GM18909 (cell line): ENCODE measurements around the gene ATP2C2.

Source experiments
- ATAC-seq: cut with Tn5 transposase; IDR thresholded peaks from one replicate; pipeline ENCODE4 v1.9.1; 2021; ENCODE audit warnings: mild to moderate bottlenecking; ENCODE audit not compliant: unreplicated experiment, poor library complexity

ATP2C2 gene

DNA sequence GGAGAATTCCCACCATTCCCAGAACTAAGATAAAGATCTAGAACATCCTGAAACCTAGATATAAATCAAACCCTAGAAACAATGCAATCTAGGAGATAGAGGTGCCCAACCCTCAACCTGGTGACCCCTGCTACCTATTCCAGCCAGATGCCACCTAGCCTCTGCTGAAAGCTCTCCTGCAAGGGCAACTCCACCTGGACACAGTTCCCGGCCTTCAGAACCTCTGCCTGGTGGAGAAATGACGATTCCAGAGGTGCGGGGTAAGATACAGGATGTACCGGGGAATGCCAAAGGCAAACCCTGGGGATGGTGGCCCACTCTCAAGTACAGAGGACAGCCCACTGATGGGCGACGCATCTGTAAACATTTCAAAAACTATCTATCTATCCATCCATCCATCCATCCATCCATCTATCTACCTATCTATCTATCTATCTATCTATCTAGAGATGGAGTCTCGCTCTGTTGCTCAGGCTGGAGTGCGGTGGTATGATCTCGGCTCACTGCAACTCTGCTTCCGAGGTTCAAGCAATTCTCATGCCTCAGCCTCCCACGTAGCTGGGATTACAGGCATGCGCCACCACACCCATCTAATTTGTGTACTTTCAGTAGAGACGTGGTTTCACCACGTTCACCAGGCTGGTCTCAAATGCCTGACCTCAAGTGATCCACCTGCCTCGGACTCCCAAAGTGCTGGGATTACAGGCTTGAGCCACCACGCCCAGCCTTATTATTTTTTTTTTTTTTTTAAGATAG lies 117.1 kb downstream of the ATP2C2 start:
- ATAC-seq, result no peak

DNA sequence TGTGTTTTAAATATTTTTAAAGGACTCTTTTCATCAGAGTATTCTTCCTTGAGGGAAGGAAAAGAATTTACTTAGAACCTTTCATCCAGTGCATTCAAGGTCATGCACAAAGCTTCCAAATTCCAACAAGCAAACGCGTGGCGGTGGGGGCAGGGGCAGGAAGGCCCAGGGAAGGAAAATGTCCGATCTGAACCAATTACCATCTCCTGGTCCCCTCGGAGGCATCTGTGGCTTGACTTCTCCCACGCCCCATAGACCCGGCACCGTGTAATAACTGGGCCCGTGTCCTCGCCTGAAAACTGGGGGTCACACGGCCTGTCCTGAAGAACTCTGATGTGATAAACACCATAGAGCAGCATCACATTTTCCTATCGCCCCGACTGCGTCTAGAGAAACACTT lies 117.8 kb downstream of the ATP2C2 start:
- no peak for ATAC-seq

DNA sequence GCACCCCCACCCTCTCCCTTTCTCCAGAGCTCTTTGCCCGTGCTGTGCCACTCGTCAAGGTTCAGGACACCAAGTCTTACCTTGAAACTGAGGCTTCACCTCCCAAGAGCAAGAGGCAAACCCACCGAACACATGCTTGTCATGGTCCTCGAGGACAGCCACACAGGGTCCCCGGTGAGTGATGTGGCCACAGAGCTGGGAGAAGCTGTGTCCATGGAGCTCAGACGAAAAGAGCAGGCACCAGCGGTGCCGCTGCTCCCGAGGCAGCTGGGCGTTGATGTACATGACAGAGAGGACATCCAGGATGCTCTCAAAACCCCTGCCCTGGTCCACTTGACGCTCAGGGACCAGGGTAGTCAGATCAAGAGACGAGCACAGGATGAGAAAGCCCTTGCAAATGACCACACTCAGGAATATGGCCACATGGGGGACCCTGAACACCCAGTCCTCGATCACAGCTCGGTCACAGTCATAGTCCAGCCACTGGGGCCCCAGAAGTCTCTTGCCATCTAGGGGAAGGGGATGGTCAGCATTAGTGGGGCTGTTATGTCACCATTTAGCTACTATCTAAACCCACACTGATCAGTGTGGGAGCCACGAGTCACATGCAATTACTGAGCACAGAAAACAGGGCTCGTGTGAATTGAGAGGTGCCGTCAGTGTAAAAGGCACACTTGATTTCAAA lies 118.4 kb downstream of the ATP2C2 start:
- no peak for ATAC-seq

DNA sequence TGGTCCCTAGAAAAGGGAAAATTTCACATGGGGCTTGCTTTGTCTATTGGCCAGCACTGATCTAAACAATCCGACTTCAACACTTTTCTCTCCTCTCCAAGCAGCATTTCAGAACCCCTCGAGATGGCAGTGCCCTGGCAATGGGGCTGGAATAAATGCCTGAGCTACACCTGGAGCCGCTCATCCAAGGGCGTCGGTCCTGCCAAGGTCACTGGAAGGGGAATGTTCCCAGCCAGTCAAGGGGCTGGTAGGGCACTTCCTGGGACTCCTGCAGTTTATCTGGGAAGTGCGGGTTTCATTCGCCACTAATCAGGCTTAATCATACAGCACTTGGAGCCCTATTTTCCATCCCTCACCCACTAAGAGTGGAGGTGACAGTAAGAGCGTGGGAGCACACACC lies 119.0 kb downstream of the ATP2C2 start:
- ATAC-seq, result no peak

- no peak for ATAC-seq
Observed at GRCh38 chr16:84489131-84489530, 120.8 kb downstream of the ATP2C2 start.

DNA sequence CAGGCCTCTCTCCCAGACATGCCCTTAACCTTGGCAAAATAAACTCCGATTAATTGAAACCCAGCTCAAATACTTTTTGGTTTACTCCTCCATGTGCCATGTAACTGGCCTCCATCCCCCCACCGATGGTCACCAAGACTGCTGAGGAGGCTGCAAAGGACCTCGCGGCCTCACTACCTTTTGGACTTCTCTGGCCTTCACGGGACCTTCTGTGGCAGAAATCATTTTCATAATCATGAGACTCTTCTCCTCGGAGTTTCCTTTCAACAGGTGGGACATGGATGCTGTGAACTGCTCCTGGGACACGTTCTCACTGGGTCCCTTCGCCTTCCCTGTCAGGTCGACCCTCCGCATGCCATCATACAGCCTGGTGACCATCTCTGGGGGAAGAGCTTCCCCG lies 127.2 kb downstream of the ATP2C2 start:
- no peak for ATAC-seq

DNA sequence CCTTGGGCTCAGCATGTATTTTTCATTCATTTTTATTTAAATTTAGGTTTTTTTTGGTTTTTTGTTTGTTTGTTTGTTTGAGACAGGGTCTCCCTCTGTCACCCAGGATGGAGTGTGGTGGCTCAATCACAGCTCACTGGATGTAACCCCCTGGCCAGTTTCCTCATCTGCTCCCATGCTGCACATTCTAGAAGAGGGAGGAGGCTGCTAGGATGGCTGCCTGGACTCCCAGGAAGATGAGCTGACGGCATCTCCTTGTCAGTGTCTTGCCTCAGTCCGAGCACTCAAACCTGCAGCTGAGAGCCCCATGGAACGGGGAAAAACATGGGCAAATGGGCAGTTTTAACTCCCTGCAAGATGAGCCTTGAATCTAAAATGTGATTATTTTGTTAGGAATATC lies 128.7 kb downstream of the ATP2C2 start:
- ATAC-seq, result no peak

DNA sequence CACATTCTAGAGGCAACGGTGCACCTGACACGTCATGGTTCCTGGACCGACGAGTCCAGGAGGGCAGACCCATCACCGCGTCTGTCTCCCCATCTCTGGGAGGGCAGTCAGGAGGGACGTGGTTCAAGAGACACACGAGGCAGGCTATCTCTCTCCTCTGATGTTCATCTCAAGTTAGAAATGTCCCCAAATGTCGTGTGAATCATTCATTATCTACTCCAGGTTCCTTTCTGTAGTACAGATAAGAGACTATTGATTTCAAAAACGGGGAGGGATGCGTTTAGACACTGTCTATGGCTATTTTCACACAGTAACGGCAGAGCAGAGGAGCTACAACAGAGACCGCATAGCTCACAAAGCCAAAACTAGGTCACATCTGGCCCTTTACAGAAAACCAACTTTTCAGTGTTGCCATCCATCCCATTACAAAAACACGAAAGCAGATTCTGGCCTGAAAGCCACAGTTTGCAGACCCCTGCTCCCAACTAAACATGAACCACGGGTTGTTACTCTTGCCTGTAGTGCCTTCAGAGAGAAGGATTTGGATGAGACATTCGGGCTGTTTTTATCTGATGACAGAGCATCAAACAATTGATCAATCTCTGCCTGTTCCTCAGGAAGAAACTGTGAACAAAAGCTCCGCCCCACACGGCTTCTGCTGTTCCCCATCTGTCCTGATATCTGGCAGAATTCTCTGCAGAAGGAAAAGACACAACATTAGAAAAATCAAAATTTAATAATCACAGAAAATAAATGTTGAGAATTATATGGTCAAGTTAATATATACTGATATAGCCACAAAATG lies 129.3 kb downstream of the ATP2C2 start:
- no peak for ATAC-seq

- no peak for ATAC-seq
Observed at GRCh38 chr16:84498223-84498610, 129.9 kb downstream of the ATP2C2 start.

DNA sequence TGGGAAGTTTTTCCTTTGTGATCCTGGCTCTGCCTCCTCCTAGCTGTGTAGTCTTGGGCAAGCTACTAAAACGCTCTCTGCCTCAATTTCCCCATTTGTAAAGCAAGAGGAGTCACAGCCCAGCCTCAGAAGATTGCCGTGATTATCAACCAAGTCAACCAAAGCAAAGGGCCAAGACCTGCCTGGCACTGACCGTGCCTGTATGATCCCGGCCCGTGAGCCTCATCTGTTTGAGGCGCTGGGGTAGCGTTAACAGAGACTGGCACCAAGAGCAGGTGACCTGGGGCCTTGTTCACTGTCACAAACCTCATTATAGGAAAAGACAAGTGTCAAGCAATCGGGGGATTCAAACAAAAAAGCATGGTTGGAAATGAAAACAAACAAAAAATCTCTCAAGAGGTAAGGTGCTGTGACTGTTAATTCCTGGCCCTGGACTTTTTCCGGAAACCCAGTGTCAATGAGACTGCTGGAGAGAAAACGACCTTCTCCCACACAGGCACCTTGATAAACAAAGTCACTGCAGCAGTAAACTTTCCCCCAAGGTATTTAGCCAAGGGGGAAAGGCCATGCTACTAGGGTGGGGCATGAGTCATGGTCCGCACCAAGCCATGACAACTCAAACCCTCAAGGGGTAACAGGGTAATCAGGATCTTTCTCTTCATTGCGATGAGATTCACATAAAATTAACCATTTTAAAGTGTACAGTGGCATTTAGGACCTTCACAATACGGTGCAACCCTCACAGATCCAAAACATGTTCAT lies 130.7 kb downstream of the ATP2C2 start:
- ATAC-seq, result no peak

GRCh38 chr16:84499638-84500037 lies 131.3 kb downstream of the ATP2C2 start:
- ATAC-seq, result no peak

DNA sequence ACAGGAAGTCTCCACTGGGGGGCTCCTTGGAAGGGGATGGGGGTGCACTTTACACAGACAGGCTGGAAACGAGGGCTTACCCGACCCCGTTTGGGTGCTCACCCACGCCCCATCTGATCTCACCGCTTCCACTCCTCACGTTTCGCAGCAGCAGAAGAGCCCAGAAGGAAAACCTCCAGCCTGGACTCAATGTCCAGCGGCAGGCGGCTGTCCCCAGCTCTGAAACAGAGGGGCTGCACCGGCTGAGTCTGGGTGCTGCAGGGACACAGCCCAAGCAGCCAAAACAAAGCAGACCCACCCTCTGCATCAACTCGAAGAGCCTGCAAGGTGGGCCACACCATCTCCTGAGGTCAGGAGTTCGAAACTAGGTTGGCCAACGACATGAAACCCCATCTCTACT lies 132.2 kb downstream of the ATP2C2 start:
- ATAC-seq, result no peak

DNA sequence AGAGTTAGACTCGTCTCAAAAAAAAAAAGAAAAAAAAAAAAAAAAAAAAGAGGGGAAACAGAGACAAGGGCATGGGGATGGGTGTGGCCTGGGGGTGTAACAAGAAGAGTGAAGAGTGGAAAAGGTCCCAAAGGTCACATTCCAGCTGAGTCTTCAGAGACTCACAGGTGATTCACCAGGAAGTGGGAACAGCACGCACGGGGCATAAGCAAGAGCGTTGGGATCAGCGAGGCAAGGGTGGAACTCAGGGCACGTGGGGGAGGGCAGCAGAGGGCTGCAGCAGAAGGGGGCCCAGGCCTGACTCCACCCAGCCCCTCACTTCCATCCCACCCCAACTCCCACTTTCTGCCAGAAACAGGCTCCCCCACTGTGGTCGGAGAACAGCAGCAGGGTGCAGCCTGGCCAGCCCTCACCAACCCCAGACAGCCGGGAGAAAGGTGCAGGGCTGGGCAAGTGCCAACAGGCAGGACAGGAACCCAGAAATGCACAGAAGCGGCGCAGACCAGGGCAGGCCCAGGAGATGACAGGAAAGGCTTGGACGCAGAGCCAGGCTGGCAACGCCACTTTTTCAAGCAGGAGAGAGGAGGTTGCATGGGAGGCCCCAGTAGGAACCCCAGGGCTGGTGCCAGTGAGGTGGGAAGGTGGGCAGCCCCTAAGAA lies 132.9 kb downstream of the ATP2C2 start:
- ATAC-seq, result no peak

- no peak for ATAC-seq
Observed at GRCh38 chr16:84502075-84502474, 133.7 kb downstream of the ATP2C2 start.

DNA sequence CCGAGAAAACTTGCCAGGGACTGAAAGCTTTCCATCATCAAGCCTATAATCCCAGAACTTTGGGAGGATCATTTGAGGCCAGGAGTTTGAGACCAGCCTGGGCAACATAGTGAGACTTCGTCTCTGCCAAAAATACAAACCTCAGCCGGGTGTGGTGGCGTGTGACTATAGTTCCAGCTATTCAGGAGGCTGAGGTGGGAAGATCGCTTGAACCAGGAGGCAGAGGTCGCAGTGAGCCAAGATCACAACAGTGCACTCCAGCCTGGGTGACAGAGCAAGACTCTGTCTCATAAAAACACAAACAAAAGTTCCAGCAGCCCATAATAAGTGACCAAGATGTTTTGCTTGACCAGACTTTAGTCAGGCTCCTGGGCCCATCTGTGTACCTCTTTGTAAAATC lies 134.2 kb downstream of the ATP2C2 start:
- no peak for ATAC-seq

DNA sequence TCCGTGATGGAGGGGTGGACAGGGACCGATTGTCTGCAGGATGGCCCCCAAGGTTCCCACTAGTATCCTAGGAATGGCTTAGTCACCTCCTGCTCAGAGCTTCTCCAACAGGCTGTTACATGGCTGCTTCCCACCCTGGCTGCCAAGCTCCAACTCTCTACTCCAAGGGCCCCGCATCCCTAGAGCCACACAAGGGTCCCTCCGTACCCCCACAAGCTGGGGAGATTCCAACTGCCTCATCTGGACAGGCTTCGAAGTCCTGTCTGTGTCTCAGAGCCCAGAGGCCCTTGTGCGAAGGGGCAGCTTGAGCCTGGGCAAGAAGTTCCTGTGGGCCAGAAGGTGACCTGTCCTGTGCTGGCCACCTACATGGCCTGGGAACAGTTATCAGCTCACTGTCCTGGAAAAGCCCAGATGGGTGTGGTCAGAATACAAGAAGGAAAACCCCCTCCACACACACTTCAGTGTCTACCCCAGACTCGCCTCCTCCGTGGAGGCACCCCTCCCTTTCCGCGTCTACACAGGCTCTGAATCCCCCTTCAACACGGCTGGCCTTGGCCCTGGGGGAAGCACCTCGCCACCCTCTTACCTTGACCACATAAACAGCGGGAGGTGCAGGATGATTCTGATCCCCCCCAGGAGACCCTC lies 135.5 kb downstream of the ATP2C2 start:
- ATAC-seq, result no peak

DNA sequence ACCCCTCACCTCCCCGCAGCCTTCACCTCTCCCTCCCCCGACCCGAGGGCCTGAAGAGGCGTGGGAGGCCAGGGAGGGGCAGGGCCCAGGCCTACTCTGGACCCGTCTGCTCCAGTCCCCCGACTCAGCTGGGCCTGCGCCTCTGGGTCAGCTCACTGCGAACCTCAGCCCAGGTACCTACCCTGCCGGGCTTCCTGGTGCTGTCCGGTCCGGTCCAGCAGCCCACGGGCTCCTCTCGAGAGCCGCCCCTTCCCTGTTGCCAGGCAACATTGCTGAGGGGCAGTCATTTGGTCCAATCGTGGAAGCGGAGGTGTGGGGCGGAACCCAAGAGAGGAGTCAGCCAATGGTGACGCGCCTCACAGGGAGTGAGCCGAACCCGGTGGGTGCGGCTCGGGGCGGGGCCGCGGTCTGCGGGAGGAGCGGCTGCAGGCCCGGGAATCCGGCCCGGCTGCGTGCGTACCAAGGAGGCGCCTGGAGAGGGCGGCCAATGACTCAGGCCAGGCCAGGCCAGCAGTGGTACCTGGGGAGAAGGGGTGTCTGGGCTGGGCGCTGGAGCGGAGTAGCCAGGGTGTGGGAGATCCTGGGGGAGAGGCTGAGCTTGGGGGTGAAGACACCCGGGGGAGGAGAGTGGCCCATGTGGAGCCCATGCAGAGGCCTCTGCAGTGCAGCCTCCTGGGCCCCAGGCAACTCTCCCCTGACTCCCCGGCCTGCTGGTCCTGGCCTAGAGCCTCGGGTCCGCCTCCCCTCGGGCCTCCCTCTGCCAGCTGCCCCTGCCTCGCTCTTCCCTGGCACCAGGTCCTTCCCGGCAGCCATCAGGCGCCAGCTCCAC lies 136.3 kb downstream of the ATP2C2 start, which contains the start of gene MEAK7:
TSS of gene MEAK7 (minus strand) at position 240 of the 829 bp plus-strand sequence. CDS start 6,573 bp downstream, outside the sequence.
- ATAC-seq, result peak; percentile 99
